CD14-positive monocyte (primary cell): ENCODE results near the gene PDE4B. TPM values are rescaled to one million over a fixed set of nuclear protein-coding genes. Genes with fewer than 3 reads are reported as not detected.

Experiments
- DNase-seq, 3 donors: peaks; one replicate each; pipeline ENCODE4 v3.0.0-alpha.2; 2011 to 2022
- H2AFZ ChIP-seq: 2 replicates; pipeline ENCODE4 v1.6.0; 2012; ENCODE audit warnings: mild to moderate bottlenecking, low read depth, low read length, inconsistent platforms; ENCODE audit not compliant: insufficient read depth, poor library complexity, severe bottlenecking
- H3K27ac ChIP-seq, 2 donors: 1 replicate in 1 of 2; 2 replicates in 1 of 2; pipeline ENCODE4 v1.5.1; 2012 to 2013; ENCODE audit warnings: low read length in 2 of 2, control low read depth in 1 of 2, inconsistent platforms in 1 of 2, low read depth in 1 of 2, mild to moderate bottlenecking in 1 of 2
- H3K27me3 ChIP-seq, 2 donors: one replicate each; pipeline versions ENCODE4 v1.6.0 to v1.6.1; 2011 to 2013; ENCODE audit warnings: low read length in 2 of 2; ENCODE audit not compliant: control insufficient read depth in 2 of 2, insufficient read depth in 2 of 2
- H3K36me3 ChIP-seq, 2 donors: replicated peaks in 1 of 2; 1 replicate in 1 of 2; 2 replicates in 1 of 2; pipeline versions ENCODE4 v1.5.1 to v1.6.1; 2012 to 2013; ENCODE audit warnings: low read length in 2 of 2, control low read depth in 1 of 2, inconsistent platforms in 1 of 2, mild to moderate bottlenecking in 1 of 2; ENCODE audit not compliant: insufficient read depth in 2 of 2, control insufficient read depth in 1 of 2
- H3K4me1 ChIP-seq, 2 donors: 1 replicate in 1 of 2; 2 replicates in 1 of 2; pipeline versions ENCODE4 v1.5.1 to v1.6.1; 2012 to 2013; ENCODE audit warnings: low read length in 2 of 2, control low read depth in 1 of 2, inconsistent platforms in 1 of 2, mild to moderate bottlenecking in 1 of 2, moderate library complexity in 1 of 2; ENCODE audit not compliant: insufficient read depth in 2 of 2, control insufficient read depth in 1 of 2
- H3K4me2 ChIP-seq: replicated peaks from 2 replicates; pipeline ENCODE3; 2012; ENCODE audit warnings: low read length, moderate library complexity, mild to moderate bottlenecking; ENCODE audit not compliant: poor library complexity, severe bottlenecking; ENCODE audit errors: extremely low read depth
- H3K4me3 ChIP-seq, 3 experiments: fragments of 200-600 bp in 1 of 3; sonication (generic) in 1 of 3; replicated peaks in 1 of 3; 1 replicate in 2 of 3; 2 replicates in 1 of 3; pipeline ENCODE4 v1.5.1; 2011 to 2013; ENCODE audit warnings: low read length in 3 of 3, mild to moderate bottlenecking in 3 of 3, control low read depth in 2 of 3, low read depth in 2 of 3, inconsistent platforms in 1 of 3, moderate library complexity in 1 of 3
- H3K79me2 ChIP-seq: 2 replicates; pipeline ENCODE4 v1.6.0; 2012; ENCODE audit warnings: mild to moderate bottlenecking, control low read depth, inconsistent platforms, low read length, moderate library complexity; ENCODE audit not compliant: insufficient read depth
- H3K9ac ChIP-seq: 2 replicates; pipeline ENCODE4 v1.6.0; 2017; ENCODE audit warnings: low read length, mild to moderate bottlenecking; ENCODE audit not compliant: insufficient read depth, poor library complexity, severe bottlenecking
- H3K9me3 ChIP-seq, 2 donors: replicated peaks in 1 of 2; 1 replicate in 1 of 2; 2 replicates in 1 of 2; pipeline versions ENCODE4 v1.5.1 to v1.6.1; 2012 to 2013; ENCODE audit warnings: low read length in 2 of 2, control low read depth in 1 of 2; ENCODE audit not compliant: control insufficient read depth in 1 of 2, insufficient read depth in 1 of 2
- H4K20me1 ChIP-seq: 2 replicates; pipeline ENCODE4 v1.6.0; 2012; ENCODE audit warnings: mild to moderate bottlenecking, low read length, control low read depth, moderate library complexity; ENCODE audit not compliant: insufficient read depth
- H3K27ac Mint-ChIP-seq, 7 donors: one replicate each; pipeline ENCODE4 v1.8.0; 2020; ENCODE audit warnings: mild to moderate bottlenecking in 7 of 7, mixed read lengths in 7 of 7, moderate library complexity in 6 of 7, inconsistent platforms in 2 of 7
- H3K27me3 Mint-ChIP-seq, 3 donors: one replicate each; pipeline ENCODE4 v1.8.0; 2021 to 2022; ENCODE audit warnings: low read depth in 3 of 3, mild to moderate bottlenecking in 3 of 3, mixed read lengths in 3 of 3, moderate library complexity in 3 of 3, inconsistent platforms in 1 of 3
- H3K36me3 Mint-ChIP-seq, 2 donors: one replicate each; pipeline ENCODE4 v1.8.0; 2020; ENCODE audit warnings: mixed read lengths in 2 of 2, inconsistent platforms in 1 of 2, mild to moderate bottlenecking in 1 of 2
- H3K4me1 Mint-ChIP-seq: one replicate; pipeline ENCODE4 v1.8.0; 2020; ENCODE audit warnings: mild to moderate bottlenecking, mixed read lengths
- H3K4me3 Mint-ChIP-seq, 2 donors: one replicate each; pipeline ENCODE4 v1.8.0; 2020; ENCODE audit warnings: mild to moderate bottlenecking in 2 of 2, mixed read lengths in 2 of 2, moderate library complexity in 1 of 2
- H3K9me3 Mint-ChIP-seq, 7 donors: one replicate each; pipeline ENCODE4 v1.8.0; 2020 to 2022; ENCODE audit warnings: mixed read lengths in 7 of 7, mild to moderate bottlenecking in 6 of 7, moderate library complexity in 6 of 7, inconsistent platforms in 2 of 7
- CTCF ChIP-seq: fragments of 200-600 bp; IDR thresholded peaks from one replicate; pipeline ENCODE4 v1.8.0; 2022; ENCODE audit warnings: antibody characterized with exemption, mild to moderate bottlenecking
- WGBS: methylation state at CpG from one replicate; pipeline ENCODE4 v1.1.5; 2013; ENCODE audit warnings: missing lambda C conversion rate; ENCODE audit not compliant: insufficient coverage; 5-methylcytosine and 5-hydroxymethylcytosine counted together
- intact Hi-C, 2 donors: fragments of 100-400 bp; cut with micrococcal nuclease; formaldehyde crosslinking; loops; one replicate each; pipeline versions ENCODE4 v1.15.0 to v1.15.1; 2023
- polyA plus RNA-seq, 3 donors: library from polyadenylated mRNA; depleted of rRNA in 1 of 3; unstranded in 2 of 3; stranded (reverse) in 1 of 3; fragments of 300-500 nt in 2 of 3; fragments of >200 nt in 1 of 3; fragmentation: Illumina TruSeq in 2 of 3; gene quantifications; 1 replicate in 2 of 3; 2 replicates in 1 of 3; pipeline ENCODE4 v1.2.3, GENCODE V29; 2012 to 2021

Gene PDE4B
- polyA plus RNA-seq, 3 donors: 17.2 to 52.8 (median 25.2) TPM

- TF ChIP-seq CTCF: no peak
- Mint-ChIP-seq H3K9me3 (peaks cover 0 to 3% (median 0%) of the 10 kb centered on the region in 7 donors), H3K4me3 (no peak overlapping the region), H3K27me3 (no peaks in the 10 kb centered on the region), H3K4me1 (no peaks in the 10 kb centered on the region), H3K36me3 (no peaks in the 10 kb centered on the region), H3K27ac (no peak overlapping the region)
- Histone ChIP-seq H3K27me3 (no peaks in the 10 kb centered on the region), H3K4me1 (no peaks in the 10 kb centered on the region), H3K4me3 (no peak overlapping the region), H4K20me1 (no peaks in the 10 kb centered on the region), H3K9me3 (no peaks in the 10 kb centered on the region), H2AFZ (no peak overlapping the region), H3K79me2 (no peaks in the 10 kb centered on the region), H3K4me2 (no peak overlapping the region), H3K27ac (no peak overlapping the region), H3K36me3 (no peaks in the 10 kb centered on the region), H3K9ac (no peak overlapping the region)
- no CpG with 5 or more reads among the region's 5 CpGs for WGBS
- DNase-seq: no peak
- intact Hi-C loops: no loop called here
Measured at GRCh38 chr1:65983500-65983899, 190.8 kb downstream of the PDE4B start.

GRCh38 chr1:65985393-65986066 is 192.8 kb downstream of the PDE4B start:
- intact Hi-C loops: no loop called here
- H3K4me1 Mint-ChIP-seq: no peaks in the 10 kb centered on the region
- Histone ChIP-seq H3K27me3 (no peaks in the 10 kb centered on the region), H3K9me3 (no peaks in the 10 kb centered on the region), H3K36me3 (no peaks in the 10 kb centered on the region), H3K4me2 (no peak overlapping the region), H4K20me1 (no peaks in the 10 kb centered on the region), H3K79me2 (no peaks in the 10 kb centered on the region), H3K4me3 (no peak overlapping the region), H3K4me1 (no peaks in the 10 kb centered on the region), H2AFZ (no peak overlapping the region), H3K27ac (no peak overlapping the region), H3K9ac (no peak overlapping the region)
- no CpG with 5 or more reads among the region's 1 CpG for WGBS
- H3K9me3 Mint-ChIP-seq: peaks cover 0 to 3% (median 0%) of the 10 kb centered on the region in 7 donors
- TF ChIP-seq CTCF: no peak
- no peak overlapping the region for H3K4me3 Mint-ChIP-seq
- H3K27ac Mint-ChIP-seq: no peak overlapping the region
- no peaks in the 10 kb centered on the region for H3K27me3 Mint-ChIP-seq
- no peaks in the 10 kb centered on the region for H3K36me3 Mint-ChIP-seq
- no peak for DNase-seq
